Measurements from ENCODE around the gene AFF3.

The AFF3 gene

DNA sequence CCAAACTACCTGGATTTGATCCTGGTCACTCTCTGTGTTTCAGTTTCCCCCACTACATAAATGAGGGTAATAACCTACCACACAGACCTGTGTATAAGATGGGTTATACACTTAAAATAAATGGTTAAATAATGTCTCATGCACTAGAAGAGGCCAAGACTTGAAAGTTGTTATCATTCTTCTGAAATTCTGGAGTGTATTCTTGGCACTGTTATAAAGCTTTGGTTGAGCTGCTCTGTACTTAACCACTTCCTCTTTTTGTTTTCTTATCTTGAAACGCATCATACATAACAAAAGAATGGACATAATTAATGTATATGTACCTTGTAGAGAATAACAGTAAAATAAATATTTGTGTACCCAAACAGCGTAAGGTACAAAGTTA is 281.0 kb downstream of the AFF3 start:
- no peaks in the 10 kb centered on the region for H3K4me1 ChIP-seq (ENCODE audit: control insufficient read depth, insufficient read depth, low read length)
- no peaks in the 10 kb centered on the region for H3K9me3 ChIP-seq (ENCODE audit: control insufficient read depth, insufficient read depth, low read length)
- H3K9ac ChIP-seq (ENCODE audit: low read depth, low read length): no peak overlapping the region
- H3K4me3 ChIP-seq (ENCODE audit: low read depth, low read length): no peak overlapping the region
- H3K36me3 ChIP-seq (ENCODE audit: control insufficient read depth, insufficient read depth, low read length): no peaks in the 10 kb centered on the region
- no peaks in the 10 kb centered on the region for H3K27me3 ChIP-seq (ENCODE audit: control insufficient read depth, insufficient read depth, low read length)

DNA sequence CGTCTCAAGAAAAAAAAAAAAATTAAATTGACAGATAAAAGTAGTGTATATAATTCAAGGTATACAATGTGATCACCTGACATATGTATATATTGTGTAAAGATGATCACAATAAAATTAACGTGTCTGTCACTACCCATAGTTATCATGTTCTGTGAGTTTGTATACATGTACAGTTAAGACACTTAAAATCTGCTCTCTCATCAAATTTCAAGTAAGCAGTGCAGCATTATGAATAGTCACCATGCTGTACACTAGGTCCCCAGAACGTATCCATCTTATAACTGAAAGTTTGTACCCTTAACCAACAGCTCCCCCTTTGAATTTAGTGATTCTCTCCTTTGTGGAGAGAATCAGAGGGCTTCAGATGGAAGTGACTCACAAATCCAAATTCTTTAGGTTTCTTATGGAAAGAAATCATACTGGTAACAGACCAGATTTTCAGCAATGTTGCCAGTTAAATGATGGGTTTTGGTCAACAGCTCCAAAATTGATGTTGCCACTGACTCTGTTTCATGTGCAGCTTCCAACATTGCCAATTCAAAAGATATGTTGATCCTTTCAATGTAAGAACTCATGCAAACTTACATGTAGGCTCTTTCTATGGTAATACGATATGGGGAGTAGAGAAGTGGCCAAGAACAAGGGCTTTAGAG is 281.5 kb downstream of the AFF3 start:
- no peak overlapping the region for H3K4me3 ChIP-seq (ENCODE audit: low read depth, low read length)
- H3K9ac ChIP-seq (ENCODE audit: low read depth, low read length): no peak overlapping the region
- H3K36me3 ChIP-seq (ENCODE audit: control insufficient read depth, insufficient read depth, low read length): no peaks in the 10 kb centered on the region
- no peaks in the 10 kb centered on the region for H3K9me3 ChIP-seq (ENCODE audit: control insufficient read depth, insufficient read depth, low read length)
- no peaks in the 10 kb centered on the region for H3K4me1 ChIP-seq (ENCODE audit: control insufficient read depth, insufficient read depth, low read length)
- no peaks in the 10 kb centered on the region for H3K27me3 ChIP-seq (ENCODE audit: control insufficient read depth, insufficient read depth, low read length)

DNA sequence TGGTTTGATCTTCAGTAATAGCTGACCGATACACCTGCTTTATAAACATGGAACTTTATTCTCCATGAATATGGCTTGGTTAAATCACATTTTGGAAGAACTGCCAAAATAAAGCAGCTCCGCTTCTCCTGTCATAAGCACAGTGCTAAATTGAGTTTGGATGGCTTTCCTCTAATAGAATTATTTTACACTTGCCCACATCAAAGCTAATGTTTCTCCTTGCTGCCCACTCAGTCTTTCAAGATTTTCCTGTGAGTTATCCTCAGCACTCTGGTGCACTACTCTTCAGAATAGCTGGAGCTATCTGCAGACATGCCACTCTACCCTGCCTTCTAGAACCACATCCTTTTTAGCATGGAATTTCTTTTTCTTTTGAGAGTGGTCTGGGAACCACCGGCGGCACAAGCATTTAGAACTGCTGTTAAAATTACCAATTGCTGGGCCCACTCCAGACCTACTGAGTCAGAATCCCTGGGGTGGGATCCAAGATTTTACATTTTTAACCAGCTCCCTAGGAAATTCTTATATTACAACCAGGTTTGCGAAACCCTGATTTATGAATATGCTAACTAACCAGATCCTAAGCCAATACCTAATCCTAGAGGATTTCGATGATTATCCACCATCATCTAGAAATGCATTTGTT is 283.3 kb downstream of the AFF3 start:
- Histone ChIP-seq H3K9me3 (ENCODE audit: control insufficient read depth, insufficient read depth, low read length) (no peaks in the 10 kb centered on the region), H3K4me1 (ENCODE audit: control insufficient read depth, insufficient read depth, low read length) (no peaks in the 10 kb centered on the region), H3K4me3 (ENCODE audit: low read depth, low read length) (no peak overlapping the region), H3K27me3 (ENCODE audit: control insufficient read depth, insufficient read depth, low read length) (no peaks in the 10 kb centered on the region), H3K9ac (ENCODE audit: low read depth, low read length) (no peak overlapping the region), H3K36me3 (ENCODE audit: control insufficient read depth, insufficient read depth, low read length) (no peaks in the 10 kb centered on the region)

DNA sequence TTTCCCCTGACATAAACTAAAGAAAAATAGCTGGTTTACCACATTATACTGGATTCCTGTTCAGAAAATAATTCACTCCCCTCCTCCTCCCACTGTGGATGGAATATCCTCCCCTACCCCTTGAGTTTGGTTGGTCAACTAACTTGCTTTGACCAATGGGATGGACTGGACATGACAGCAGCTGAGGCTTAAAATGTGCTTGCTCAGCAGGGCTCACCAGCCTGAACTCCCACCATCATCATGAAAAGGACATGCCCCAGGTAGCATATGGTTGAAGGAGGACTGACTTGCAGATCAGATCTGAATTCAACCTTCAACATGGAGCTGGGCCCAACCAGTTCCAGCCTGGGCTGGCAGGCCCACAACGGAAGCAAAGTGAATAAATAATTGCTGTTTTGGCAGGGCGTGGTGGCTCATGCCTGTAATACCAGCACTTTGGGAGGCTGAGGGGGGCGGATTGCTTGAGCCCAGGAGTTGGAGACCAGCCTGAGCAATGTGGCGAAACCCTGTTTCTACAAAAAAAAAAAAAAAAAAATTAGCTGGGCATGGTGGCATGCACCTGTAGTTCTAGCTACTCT is 284.4 kb downstream of the AFF3 start:
- no peaks in the 10 kb centered on the region for H3K4me1 ChIP-seq (ENCODE audit: control insufficient read depth, insufficient read depth, low read length)
- no peaks in the 10 kb centered on the region for H3K27me3 ChIP-seq (ENCODE audit: control insufficient read depth, insufficient read depth, low read length)
- no peak overlapping the region for H3K4me3 ChIP-seq (ENCODE audit: low read depth, low read length)

DNA sequence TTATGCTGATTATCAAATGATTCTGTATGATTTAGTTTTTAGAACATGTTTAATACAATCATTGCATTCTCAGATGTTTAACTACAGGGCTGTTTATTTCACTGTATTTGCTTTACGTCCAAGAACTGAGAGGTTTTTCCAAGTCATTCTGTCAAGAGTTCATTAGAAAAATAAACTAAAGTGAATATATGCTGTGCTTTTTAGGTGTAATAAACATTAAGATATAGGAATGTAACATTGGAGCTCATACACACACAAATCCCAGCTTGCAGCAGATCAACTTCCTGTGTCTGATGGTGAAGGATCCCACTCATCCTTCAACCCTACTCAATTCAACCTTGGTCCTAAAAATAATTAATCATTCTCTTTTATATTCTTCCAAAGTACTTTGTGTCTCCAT is 285.0 kb downstream of the AFF3 start:
- no peaks in the 10 kb centered on the region for H3K4me1 ChIP-seq (ENCODE audit: control insufficient read depth, insufficient read depth, low read length)
- no peak overlapping the region for H3K9ac ChIP-seq (ENCODE audit: low read depth, low read length)
- H3K27me3 ChIP-seq (ENCODE audit: control insufficient read depth, insufficient read depth, low read length): no peaks in the 10 kb centered on the region
- no peak overlapping the region for H3K4me3 ChIP-seq (ENCODE audit: low read depth, low read length)
- H3K9me3 ChIP-seq (ENCODE audit: control insufficient read depth, insufficient read depth, low read length): no peaks in the 10 kb centered on the region
- H3K36me3 ChIP-seq (ENCODE audit: control insufficient read depth, insufficient read depth, low read length): no peaks in the 10 kb centered on the region

More for the DNA sequence above, 284.4 kb downstream of the AFF3 start:
- H3K36me3 ChIP-seq (ENCODE audit: control insufficient read depth, insufficient read depth, low read length): no peaks in the 10 kb centered on the region
- no peaks in the 10 kb centered on the region for H3K9me3 ChIP-seq (ENCODE audit: control insufficient read depth, insufficient read depth, low read length)
- no peak overlapping the region for H3K9ac ChIP-seq (ENCODE audit: low read depth, low read length)

DNA sequence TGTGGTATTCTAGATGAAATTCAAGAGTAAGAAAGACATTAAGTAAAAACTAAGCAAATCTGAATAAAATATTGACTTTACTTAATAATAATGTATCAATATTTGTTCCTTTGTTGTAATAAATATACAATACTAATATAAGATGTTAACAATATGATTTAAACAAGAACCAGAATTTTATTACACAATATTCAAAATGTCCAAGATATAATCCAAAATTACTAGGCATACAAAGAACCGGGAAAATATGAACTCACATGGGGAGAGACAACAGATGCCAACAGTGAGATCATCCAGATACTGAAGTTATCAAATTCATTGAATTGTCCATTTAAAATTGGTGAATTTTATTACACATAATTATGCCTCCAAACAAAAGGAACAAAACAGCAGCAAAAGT is 286.3 kb downstream of the AFF3 start:
- H3K4me1 ChIP-seq (ENCODE audit: control insufficient read depth, insufficient read depth, low read length): no peaks in the 10 kb centered on the region
- no peak overlapping the region for H3K4me3 ChIP-seq (ENCODE audit: low read depth, low read length)
- H3K9me3 ChIP-seq (ENCODE audit: control insufficient read depth, insufficient read depth, low read length): no peaks in the 10 kb centered on the region
- H3K9ac ChIP-seq (ENCODE audit: low read depth, low read length): no peak overlapping the region
- H3K27me3 ChIP-seq (ENCODE audit: control insufficient read depth, insufficient read depth, low read length): no peaks in the 10 kb centered on the region
- H3K36me3 ChIP-seq (ENCODE audit: control insufficient read depth, insufficient read depth, low read length): no peaks in the 10 kb centered on the region

DNA sequence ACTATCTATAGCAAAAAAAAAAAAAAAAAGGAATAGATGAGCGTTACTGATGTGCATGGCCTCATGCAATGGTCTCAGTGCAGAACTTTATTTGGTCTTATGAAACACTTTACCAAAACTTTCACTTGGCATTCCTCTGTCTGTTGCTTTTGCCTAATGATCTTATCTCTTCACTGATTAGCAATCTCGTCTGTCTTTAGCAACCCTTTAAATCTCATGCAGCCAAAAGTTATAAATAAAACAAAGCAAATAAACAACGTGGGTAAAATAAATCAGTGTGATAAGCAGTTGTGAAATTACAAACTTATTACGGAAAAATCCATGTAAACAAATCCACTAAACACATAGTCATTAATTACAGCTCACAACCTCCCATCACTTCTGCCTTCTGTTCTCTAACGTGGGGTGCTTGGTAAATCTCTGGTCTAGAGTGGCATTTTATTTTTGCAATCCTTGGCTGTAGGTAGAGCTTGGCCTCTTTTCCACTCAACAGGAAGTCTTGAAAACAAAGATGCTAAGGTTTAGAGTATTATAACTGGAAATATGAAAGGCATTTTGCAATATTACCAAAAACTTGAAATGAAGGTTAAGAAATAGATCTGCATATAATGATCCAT is 288.0 kb downstream of the AFF3 start:
- Histone ChIP-seq H3K9me3 (ENCODE audit: control insufficient read depth, insufficient read depth, low read length) (no peaks in the 10 kb centered on the region), H3K4me1 (ENCODE audit: control insufficient read depth, insufficient read depth, low read length) (no peaks in the 10 kb centered on the region), H3K27me3 (ENCODE audit: control insufficient read depth, insufficient read depth, low read length) (no peaks in the 10 kb centered on the region), H3K4me3 (ENCODE audit: low read depth, low read length) (no peak overlapping the region), H3K36me3 (ENCODE audit: control insufficient read depth, insufficient read depth, low read length) (no peaks in the 10 kb centered on the region), H3K9ac (ENCODE audit: low read depth, low read length) (no peak overlapping the region)

DNA sequence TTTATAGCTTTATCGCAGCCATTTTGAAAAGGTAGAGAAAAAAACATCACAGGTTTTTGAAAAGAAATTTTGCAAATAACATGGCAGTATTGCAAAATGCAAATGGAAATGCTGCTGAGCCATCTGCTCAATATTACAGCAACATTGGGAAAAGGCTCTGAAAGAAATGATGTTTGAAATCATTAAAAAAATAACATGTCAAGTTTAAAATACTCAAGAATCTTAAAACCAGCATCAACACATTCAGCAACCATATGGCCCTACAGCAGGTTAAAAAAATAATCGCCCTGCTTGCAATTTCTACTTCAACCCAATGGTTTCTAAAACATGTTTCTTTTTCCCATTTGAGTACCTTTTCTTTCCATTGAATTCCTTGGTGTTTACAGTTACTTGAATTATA is 289.4 kb downstream of the AFF3 start:
- no peaks in the 10 kb centered on the region for H3K36me3 ChIP-seq (ENCODE audit: control insufficient read depth, insufficient read depth, low read length)
- H3K27me3 ChIP-seq (ENCODE audit: control insufficient read depth, insufficient read depth, low read length): no peaks in the 10 kb centered on the region
- no peaks in the 10 kb centered on the region for H3K9me3 ChIP-seq (ENCODE audit: control insufficient read depth, insufficient read depth, low read length)
- no peaks in the 10 kb centered on the region for H3K4me1 ChIP-seq (ENCODE audit: control insufficient read depth, insufficient read depth, low read length)
- no peak overlapping the region for H3K4me3 ChIP-seq (ENCODE audit: low read depth, low read length)
- H3K9ac ChIP-seq (ENCODE audit: low read depth, low read length): no peak overlapping the region

DNA sequence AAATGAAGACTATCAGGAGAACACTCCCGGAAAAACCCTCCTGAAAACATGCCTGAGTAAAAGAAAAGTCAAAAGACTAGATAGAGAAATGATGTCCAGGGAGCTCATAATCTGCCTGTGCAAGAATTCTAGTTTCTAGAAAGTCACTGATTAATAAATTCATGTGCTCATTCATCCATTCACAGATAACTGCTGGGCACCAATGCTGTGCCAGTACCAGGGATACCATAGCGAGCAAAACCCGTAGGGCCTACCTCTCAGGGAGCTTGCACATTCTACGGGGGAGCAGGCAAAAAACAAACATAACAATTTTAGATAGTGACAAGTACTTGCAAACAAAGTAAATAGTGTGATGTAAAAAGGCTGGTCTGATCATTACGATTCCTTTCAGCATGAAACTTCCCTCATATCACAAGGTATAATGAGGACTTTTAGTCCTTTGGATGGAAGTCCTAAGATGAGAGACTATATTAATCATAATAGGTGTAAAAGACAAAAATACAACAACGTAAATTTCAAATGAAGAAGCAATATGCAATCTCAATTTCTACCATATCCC is 289.9 kb downstream of the AFF3 start:
- Histone ChIP-seq H3K36me3 (ENCODE audit: control insufficient read depth, insufficient read depth, low read length) (no peaks in the 10 kb centered on the region), H3K9me3 (ENCODE audit: control insufficient read depth, insufficient read depth, low read length) (no peaks in the 10 kb centered on the region)

DNA sequence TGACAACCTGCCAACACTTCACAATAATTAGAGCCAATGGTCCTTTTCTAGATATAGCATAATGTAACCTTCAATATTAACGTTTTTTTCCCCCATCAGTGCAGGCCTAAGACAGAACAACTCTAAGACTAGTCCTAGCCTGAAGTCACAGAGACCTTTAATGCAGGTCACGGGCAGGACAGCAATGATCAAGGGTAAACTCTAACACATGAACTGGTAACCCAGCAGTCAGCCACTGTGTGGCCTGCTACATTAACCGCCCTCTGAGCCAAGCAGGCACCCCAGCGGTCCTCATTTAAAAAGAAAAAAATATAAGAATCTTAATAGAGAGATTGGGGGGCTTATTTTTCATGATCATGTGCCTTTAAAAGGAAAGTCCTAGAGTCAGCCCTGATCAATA is 290.6 kb downstream of the AFF3 start:
- Histone ChIP-seq H3K36me3 (ENCODE audit: control insufficient read depth, insufficient read depth, low read length) (no peaks in the 10 kb centered on the region), H3K4me1 (ENCODE audit: control insufficient read depth, insufficient read depth, low read length) (no peaks in the 10 kb centered on the region), H3K9ac (ENCODE audit: low read depth, low read length) (no peak overlapping the region), H3K9me3 (ENCODE audit: control insufficient read depth, insufficient read depth, low read length) (no peaks in the 10 kb centered on the region), H3K27me3 (ENCODE audit: control insufficient read depth, insufficient read depth, low read length) (no peaks in the 10 kb centered on the region), H3K4me3 (ENCODE audit: low read depth, low read length) (no peak overlapping the region)

More for the DNA sequence above, 289.9 kb downstream of the AFF3 start:
- Histone ChIP-seq H3K9ac (ENCODE audit: low read depth, low read length) (no peak overlapping the region), H3K4me3 (ENCODE audit: low read depth, low read length) (no peak overlapping the region), H3K27me3 (ENCODE audit: control insufficient read depth, insufficient read depth, low read length) (no peaks in the 10 kb centered on the region), H3K4me1 (ENCODE audit: control insufficient read depth, insufficient read depth, low read length) (no peaks in the 10 kb centered on the region)

DNA sequence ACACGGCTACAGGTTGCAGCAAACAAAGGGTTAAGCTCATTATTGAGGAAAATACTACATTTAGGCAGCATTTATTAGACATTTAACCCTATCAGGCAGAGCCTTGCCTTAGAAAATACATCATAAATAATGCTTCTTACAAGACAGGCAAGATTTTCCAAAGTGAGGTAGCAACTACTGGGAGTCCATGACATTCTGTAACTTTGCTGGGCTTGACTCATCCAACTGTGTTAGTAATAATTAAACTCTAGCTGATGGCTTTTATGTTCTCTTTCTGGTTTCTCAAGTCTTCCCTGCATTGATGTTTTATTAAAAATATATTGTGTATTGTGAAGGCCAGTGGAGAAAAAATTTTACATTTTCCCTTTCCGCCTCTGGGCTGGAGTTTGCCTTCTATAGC is 291.3 kb downstream of the AFF3 start:
- Histone ChIP-seq H3K36me3 (ENCODE audit: control insufficient read depth, insufficient read depth, low read length) (no peaks in the 10 kb centered on the region), H3K9me3 (ENCODE audit: control insufficient read depth, insufficient read depth, low read length) (no peaks in the 10 kb centered on the region), H3K4me3 (ENCODE audit: low read depth, low read length) (no peak overlapping the region), H3K9ac (ENCODE audit: low read depth, low read length) (no peak overlapping the region), H3K4me1 (ENCODE audit: control insufficient read depth, insufficient read depth, low read length) (no peaks in the 10 kb centered on the region), H3K27me3 (ENCODE audit: control insufficient read depth, insufficient read depth, low read length) (no peaks in the 10 kb centered on the region)
